ENCODE measurements around the gene MMADHC. TPM values are rescaled to one million over a fixed set of nuclear protein-coding genes. Genes with fewer than 3 reads are reported as not detected.

Gene MMADHC
- total and polyA plus RNA-seq, 4 donors = 67.8 to 97.5 (median 88.0) TPM

GRCh38 chr2:149564983-149565382 is 22.6 kb downstream of the MMADHC start:
- no peak overlapping the region for H3K9ac ChIP-seq (ENCODE audit: low read depth in 1 of 2, low read length in 2 of 2)
- DNase-seq (ENCODE audit: low spot score) = no peak
- 84% methylated on average over 5 of the region's 5 CpGs for WGBS
- H3K4me3 ChIP-seq (ENCODE audit: low read depth in 1 of 3, low read length in 3 of 3) = no peak overlapping the region
- peaks cover 0 to 33% (median 15%) of the 10 kb centered on the region in 4 donors for H3K36me3 ChIP-seq (ENCODE audit: control insufficient read depth in 4 of 4, insufficient read depth in 3 of 4, low read depth in 1 of 4, low read length in 3 of 4)
- H3K27ac ChIP-seq (ENCODE audit: low read depth in 1 of 2, low read length in 2 of 2) = no peak overlapping the region
- H3K9me3 ChIP-seq (ENCODE audit: control insufficient read depth in 4 of 4, low read length in 3 of 4) = no peaks in the 10 kb centered on the region
- peaks cover 0 to 27% (median 16%) of the 10 kb centered on the region in 4 donors for H3K4me1 ChIP-seq (ENCODE audit: control insufficient read depth in 4 of 4, insufficient read depth in 4 of 4, low read length in 3 of 4)
- TF ChIP-seq RAD21 (IDR thresholded peaks at IDR 0.05) (no peak), GABPA (IDR thresholded peaks at IDR 0.05 in 1 of 2, conservative IDR thresholded peaks at IDR 0.05 in 1 of 2) (no peak), TAF1 (conservative IDR thresholded peaks at IDR 0.05) (no peak), YY1 (IDR thresholded peaks at IDR 0.05) (no peak)
- H3K27me3 ChIP-seq (ENCODE audit: control insufficient read depth in 4 of 4, insufficient read depth in 4 of 4, low read length in 3 of 4) = no peaks in the 10 kb centered on the region

- WGBS = 54% methylated on average over 1 of the region's 1 CpG
- peaks cover 0 to 26% (median 16%) of the 10 kb centered on the region in 4 donors for H3K4me1 ChIP-seq (ENCODE audit: control insufficient read depth in 4 of 4, insufficient read depth in 4 of 4, low read length in 3 of 4)
- no peaks in the 10 kb centered on the region for H3K27me3 ChIP-seq (ENCODE audit: control insufficient read depth in 4 of 4, insufficient read depth in 4 of 4, low read length in 3 of 4)
- TF ChIP-seq FOXA1 (IDR thresholded peaks at IDR 0.05) (no peak), EGR1 (IDR thresholded peaks at IDR 0.05; ENCODE audit: low read depth in 2 of 2) (no peak)
- H3K36me3 ChIP-seq (ENCODE audit: control insufficient read depth in 4 of 4, insufficient read depth in 3 of 4, low read depth in 1 of 4, low read length in 3 of 4) = peaks cover 0 to 28% (median 12%) of the 10 kb centered on the region in 4 donors
- H3K9ac ChIP-seq (ENCODE audit: low read depth in 1 of 2, low read length in 2 of 2) = no peak overlapping the region
- no peaks in the 10 kb centered on the region for H3K9me3 ChIP-seq (ENCODE audit: control insufficient read depth in 4 of 4, low read length in 3 of 4)
- no peak overlapping the region for H3K4me3 ChIP-seq (ENCODE audit: low read depth in 1 of 3, low read length in 3 of 3)
- no peak for DNase-seq (ENCODE audit: low spot score)
- no peak overlapping the region for H3K27ac ChIP-seq (ENCODE audit: low read depth in 1 of 2, low read length in 2 of 2)
These were observed 23.5 kb downstream of the MMADHC start for GRCh38 chr2:149564097-149564496.

GRCh38 chr2:149562324-149562723 is 25.3 kb downstream of the MMADHC start:
- DNase-seq (ENCODE audit: low spot score) = no peak
- WGBS = 8% methylated on average over 2 of the region's 2 CpGs
- peak overlapping the region in 2 of 3 donors; percentile 18 to 39 for H3K4me3 ChIP-seq (ENCODE audit: low read depth in 1 of 3, low read length in 3 of 3)

More at GRCh38 chr2:149562324-149562723, 25.3 kb downstream of the MMADHC start:
- H3K36me3 ChIP-seq (ENCODE audit: control insufficient read depth in 4 of 4, insufficient read depth in 3 of 4, low read depth in 1 of 4, low read length in 3 of 4) = peaks cover 0 to 13% (median 3%) of the 10 kb centered on the region in 4 donors
- peak overlapping the region in 1 of 2 donors; percentile 4 for H3K9ac ChIP-seq (ENCODE audit: low read depth in 1 of 2, low read length in 2 of 2)
- no peaks in the 10 kb centered on the region for H3K9me3 ChIP-seq (ENCODE audit: control insufficient read depth in 4 of 4, low read length in 3 of 4)
- peak overlapping the region in 1 of 2 donors; percentile 55 for H3K27ac ChIP-seq (ENCODE audit: low read depth in 1 of 2, low read length in 2 of 2)
- H3K4me1 ChIP-seq (ENCODE audit: control insufficient read depth in 4 of 4, insufficient read depth in 4 of 4, low read length in 3 of 4) = peaks cover 0 to 13% (median 7%) of the 10 kb centered on the region in 4 donors
- TF ChIP-seq FOXA1 (IDR thresholded peaks at IDR 0.05) = peak; percentile 81
- no peak for TF ChIP-seq RXRA (IDR thresholded peaks at IDR 0.05)
- TF ChIP-seq FOXA2 (IDR thresholded peaks at IDR 0.05) = peak; percentile 89
- TF ChIP-seq HNF4A (conservative IDR thresholded peaks at IDR 0.05) = no peak
- TF ChIP-seq, protein P1, sequence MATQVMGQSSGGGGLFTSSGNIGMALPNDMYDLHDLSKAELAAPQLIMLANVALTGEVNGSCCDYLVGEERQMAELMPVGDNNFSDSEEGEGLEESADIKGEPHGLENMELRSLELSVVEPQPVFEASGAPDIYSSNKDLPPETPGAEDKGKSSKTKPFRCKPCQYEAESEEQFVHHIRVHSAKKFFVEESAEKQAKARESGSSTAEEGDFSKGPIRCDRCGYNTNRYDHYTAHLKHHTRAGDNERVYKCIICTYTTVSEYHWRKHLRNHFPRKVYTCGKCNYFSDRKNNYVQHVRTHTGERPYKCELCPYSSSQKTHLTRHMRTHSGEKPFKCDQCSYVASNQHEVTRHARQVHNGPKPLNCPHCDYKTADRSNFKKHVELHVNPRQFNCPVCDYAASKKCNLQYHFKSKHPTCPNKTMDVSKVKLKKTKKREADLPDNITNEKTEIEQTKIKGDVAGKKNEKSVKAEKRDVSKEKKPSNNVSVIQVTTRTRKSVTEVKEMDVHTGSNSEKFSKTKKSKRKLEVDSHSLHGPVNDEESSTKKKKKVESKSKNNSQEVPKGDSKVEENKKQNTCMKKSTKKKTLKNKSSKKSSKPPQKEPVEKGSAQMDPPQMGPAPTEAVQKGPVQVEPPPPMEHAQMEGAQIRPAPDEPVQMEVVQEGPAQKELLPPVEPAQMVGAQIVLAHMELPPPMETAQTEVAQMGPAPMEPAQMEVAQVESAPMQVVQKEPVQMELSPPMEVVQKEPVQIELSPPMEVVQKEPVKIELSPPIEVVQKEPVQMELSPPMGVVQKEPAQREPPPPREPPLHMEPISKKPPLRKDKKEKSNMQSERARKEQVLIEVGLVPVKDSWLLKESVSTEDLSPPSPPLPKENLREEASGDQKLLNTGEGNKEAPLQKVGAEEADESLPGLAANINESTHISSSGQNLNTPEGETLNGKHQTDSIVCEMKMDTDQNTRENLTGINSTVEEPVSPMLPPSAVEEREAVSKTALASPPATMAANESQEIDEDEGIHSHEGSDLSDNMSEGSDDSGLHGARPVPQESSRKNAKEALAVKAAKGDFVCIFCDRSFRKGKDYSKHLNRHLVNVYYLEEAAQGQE (IDR thresholded peaks at IDR 0.05) = no peak
- TF ChIP-seq SP1 (IDR thresholded peaks at IDR 0.05) = no peak
- TF ChIP-seq, protein P2, sequence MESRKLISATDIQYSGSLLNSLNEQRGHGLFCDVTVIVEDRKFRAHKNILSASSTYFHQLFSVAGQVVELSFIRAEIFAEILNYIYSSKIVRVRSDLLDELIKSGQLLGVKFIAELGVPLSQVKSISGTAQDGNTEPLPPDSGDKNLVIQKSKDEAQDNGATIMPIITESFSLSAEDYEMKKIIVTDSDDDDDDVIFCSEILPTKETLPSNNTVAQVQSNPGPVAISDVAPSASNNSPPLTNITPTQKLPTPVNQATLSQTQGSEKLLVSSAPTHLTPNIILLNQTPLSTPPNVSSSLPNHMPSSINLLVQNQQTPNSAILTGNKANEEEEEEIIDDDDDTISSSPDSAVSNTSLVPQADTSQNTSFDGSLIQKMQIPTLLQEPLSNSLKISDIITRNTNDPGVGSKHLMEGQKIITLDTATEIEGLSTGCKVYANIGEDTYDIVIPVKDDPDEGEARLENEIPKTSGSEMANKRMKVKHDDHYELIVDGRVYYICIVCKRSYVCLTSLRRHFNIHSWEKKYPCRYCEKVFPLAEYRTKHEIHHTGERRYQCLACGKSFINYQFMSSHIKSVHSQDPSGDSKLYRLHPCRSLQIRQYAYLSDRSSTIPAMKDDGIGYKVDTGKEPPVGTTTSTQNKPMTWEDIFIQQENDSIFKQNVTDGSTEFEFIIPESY (IDR thresholded peaks at IDR 0.05) = no peak
- TF ChIP-seq ATF3 (IDR thresholded peaks at IDR 0.05) = no peak
- no peak for TF ChIP-seq NR2F2 (IDR thresholded peaks at IDR 0.05)
- no peak for TF ChIP-seq GABPA (IDR thresholded peaks at IDR 0.05 in 1 of 2, conservative IDR thresholded peaks at IDR 0.05 in 1 of 2)
- no peaks in the 10 kb centered on the region for H3K27me3 ChIP-seq (ENCODE audit: control insufficient read depth in 4 of 4, insufficient read depth in 4 of 4, low read length in 3 of 4)

All from liver (tissue), 9 donors.